SU-DHL-6 (cell line): ENCODE data around the gene CAMK1D.

Experiments used
- CTCF ChIP-seq: fragments of 200-600 bp; sonication (generic); IDR thresholded peaks from one replicate; pipeline ENCODE4 v1.5.1; 2017; ENCODE audit warnings: antibody characterized with exemption, mild to moderate bottlenecking, low read length, moderate library complexity; ENCODE audit not compliant: insufficient read depth, poor library complexity, severe bottlenecking
- EZH2phosphoT487 ChIP-seq: fragments of 200-600 bp; sonication (generic), shearing (Covaris generic); conservative IDR thresholded peaks from 2 replicates; pipeline ENCODE4 v1.6.1; 2018; ENCODE audit warnings: mild to moderate bottlenecking, antibody characterized with exemption, low read length, moderate library complexity, mixed read lengths

- TF ChIP-seq CTCF (no peak), EZH2phosphoT487 (no peak)
These were observed 492.1 kb downstream of the CAMK1D start for GRCh38 chr10:12841426-12841825.
